GM12878 (cell line): ENCODE results near the gene TRIP4. TPM values are rescaled to one million over a fixed set of nuclear protein-coding genes. Genes with fewer than 3 reads are reported as not detected.

Experiments used
- ATAC-seq: fragments of 200-7000 bp; cut with Tn5 transposase; 3 replicates; pipeline ENCODE4 v1.9.1; 2020; ENCODE audit warnings: mild to moderate bottlenecking, moderate library complexity
- BruUV-seq: library from RNA; stranded (reverse); fragments of 400-500 nt; replicated peaks from 2 replicates; lab custom pipeline; 2021; lab: Mats Ljungman, UMichigan
- CTCF ChIA-PET: fragments of 300-600 bp; sonication (Branson Sonifier 250); formaldehyde crosslinking; extraction: SDS; loops from one replicate; lab custom pipeline; 2021; ENCODE audit warnings: inconsistent platforms; lab: Yijun Ruan, JAX
- POLR2A ChIA-PET: fragments of 350-600 bp; formaldehyde crosslinking; extraction: SDS; loops from one replicate; lab custom pipeline; 2021; ENCODE audit warnings: inconsistent platforms; lab: Charles Lee
- RAD21 ChIA-PET: fragments of 300-600 bp; sonication (Branson Sonifier 250); formaldehyde crosslinking; loops from one replicate; lab custom pipeline; 2023; ENCODE audit warnings: antibody characterized with exemption; ENCODE audit not compliant: unreplicated experiment; lab: Charles Lee
- SMC1A ChIA-PET: fragments of 300-600 bp; sonication (Branson Sonifier 250); formaldehyde crosslinking; loops from one replicate; lab custom pipeline; 2023; ENCODE audit not compliant: unreplicated experiment, uncharacterized antibody; lab: Charles Lee
- DNase-seq: peaks from one replicate; pipeline ENCODE4 v3.0.0-alpha.2; 2011; ENCODE audit warnings: low read depth, low spot score
- FAIRE-seq: peaks from 3 replicates; lab custom pipeline; 2011; peaks lifted over from hg19 to GRCh38; lab: Jason Lieb, UNC
- H2AFZ ChIP-seq: 2 replicates; pipeline ENCODE4 v1.6.0; 2011; ENCODE audit warnings: low read depth, low read length, control low read depth; ENCODE audit not compliant: control insufficient read depth
- H3K27ac ChIP-seq: 2 replicates; pipeline ENCODE4 v1.5.1; 2011; ENCODE audit warnings: control low read depth; ENCODE audit not compliant: control insufficient read depth, insufficient read depth
- H3K27me3 ChIP-seq, 2 experiments: replicated peaks in 1 of 2; 2 replicates each; pipeline versions ENCODE4 v1.6.0 to v1.6.1; 2011; ENCODE audit warnings: low read length in 1 of 2; ENCODE audit not compliant: control insufficient read depth in 2 of 2, insufficient read depth in 2 of 2
- H3K36me3 ChIP-seq, 2 experiments: 2 replicates each; pipeline ENCODE4 v1.5.1; 2011; ENCODE audit warnings: low read length in 1 of 2; ENCODE audit not compliant: control insufficient read depth in 2 of 2, insufficient read depth in 2 of 2
- H3K4me1 ChIP-seq: 2 replicates; pipeline ENCODE4 v1.6.1; 2011; ENCODE audit warnings: mild to moderate bottlenecking, low read length, moderate library complexity, mixed read lengths; ENCODE audit not compliant: control insufficient read depth, insufficient read depth
- H3K4me2 ChIP-seq: 2 replicates; pipeline ENCODE4 v1.6.0; 2011; ENCODE audit warnings: control low read depth; ENCODE audit not compliant: control insufficient read depth, insufficient read depth
- H3K4me3 ChIP-seq: fragments of 200-600 bp; sonication (generic); 2 replicates; pipeline ENCODE4 v1.5.1; 2016
- H3K79me2 ChIP-seq: 2 replicates; pipeline ENCODE4 v1.6.0; 2011; ENCODE audit warnings: low read length; ENCODE audit not compliant: control insufficient read depth, insufficient read depth
- H3K9ac ChIP-seq: 2 replicates; pipeline ENCODE4 v1.8.0; 2011; ENCODE audit warnings: low read length, control low read depth, mixed read lengths; ENCODE audit not compliant: control insufficient read depth, insufficient read depth
- H3K9me3 ChIP-seq: replicated peaks from 3 replicates; pipeline ENCODE4 v1.5.1; 2011; ENCODE audit warnings: mild to moderate bottlenecking, low read length; ENCODE audit not compliant: control insufficient read depth, insufficient read depth
- H4K20me1 ChIP-seq: 2 replicates; pipeline ENCODE4 v1.6.0; 2011; ENCODE audit not compliant: control insufficient read depth, insufficient read depth
- BCL3 ChIP-seq: IDR thresholded peaks from 2 replicates; pipeline ENCODE4 v1.6.1; 2011; ENCODE audit warnings: borderline replicate concordance, low read depth, mild to moderate bottlenecking, moderate library complexity, low read length; ENCODE audit not compliant: insufficient read depth, poor library complexity, severe bottlenecking
- CHD1 ChIP-seq: IDR thresholded peaks from 2 replicates; pipeline ENCODE4 v1.6.1; 2012; ENCODE audit warnings: low read depth, low read length, improper control_type of control experiment
- JUND ChIP-seq: IDR thresholded peaks from 2 replicates; pipeline ENCODE4 v1.6.1; 2012; ENCODE audit warnings: low read depth, mild to moderate bottlenecking, low read length, improper control_type of control experiment, moderate library complexity
- NR2C2 ChIP-seq: IDR thresholded peaks from 2 replicates; pipeline ENCODE4 v1.6.1; 2011; ENCODE audit warnings: borderline replicate concordance, low read depth; ENCODE audit not compliant: control insufficient read depth, insufficient read length
- PML ChIP-seq: IDR thresholded peaks from 2 replicates; pipeline ENCODE4 v1.6.1; 2012; ENCODE audit warnings: low read length, inconsistent platforms
- POLR2A ChIP-seq: IDR thresholded peaks from 2 replicates; pipeline ENCODE4 v1.6.1; 2011; ENCODE audit warnings: low read depth, mild to moderate bottlenecking, low read length
- STAT3 ChIP-seq: IDR thresholded peaks from 2 replicates; pipeline ENCODE4 v1.6.1; 2011; ENCODE audit warnings: low read depth, low read length, improper control_type of control experiment
- TCF12 ChIP-seq: IDR thresholded peaks from 2 replicates; pipeline ENCODE4 v1.6.1; 2011; ENCODE audit warnings: low read depth, mild to moderate bottlenecking, low read length
- WRNIP1 ChIP-seq: IDR thresholded peaks from 2 replicates; pipeline ENCODE4 v1.6.1; 2011; ENCODE audit warnings: low read depth, low read length, improper control_type of control experiment, borderline replicate concordance
- YY1 ChIP-seq: IDR thresholded peaks from 2 replicates; pipeline ENCODE4 v1.6.1; 2011; ENCODE audit warnings: low read depth, mild to moderate bottlenecking, low read length
- ZNF687 ChIP-seq: fragments of 450-650 bp; IDR thresholded peaks from 2 replicates; pipeline ENCODE4 v1.6.1; 2017; ENCODE audit warnings: mild to moderate bottlenecking, moderate library complexity
- WGBS: methylation state at CpG from one replicate; pipeline ENCODE4 v1.1.6; 2016; ENCODE audit warnings: low lambda C conversion rate; ENCODE audit not compliant: insufficient replicate concordance, insufficient coverage; ENCODE audit errors: missing lambda C conversion rate; 5-methylcytosine and 5-hydroxymethylcytosine counted together
- in situ Hi-C: fragments of 300-500 bp; cut with MboI; formaldehyde crosslinking; loops from 9 replicates; pipeline ENCODE4 v1.14.3; 2018; ENCODE audit warnings: mixed read lengths
- intact Hi-C: fragments of 100-400 bp; cut with micrococcal nuclease; formaldehyde crosslinking; loops from one replicate; pipeline ENCODE4 v1.14.2; 2022; ENCODE audit not compliant: unreplicated experiment
- polyA plus RNA-seq, 11 experiments: library from polyadenylated mRNA; depleted of rRNA in 4 of 11; unstranded in 6 of 11; stranded (reverse) in 5 of 11; fragments of >200 nt; fragmentation: Nextera tagmentation in 4 of 11; fragmentation: Illumina TruSeq in 1 of 11; extraction: Ambion mirVana in 4 of 11; extraction: Trizol in 1 of 11; gene quantifications; 1 replicate in 1 of 11; 2 replicates in 10 of 11; pipeline versions ENCODE4 v1.2.1 to v1.2.3, GENCODE V29; 2011 to 2016; ENCODE audit warnings: inconsistent platforms in 2 of 11, missing spikeins in 2 of 11, low read depth in 1 of 11
- total RNA-seq, 4 experiments: library from RNA; depleted of rRNA in 3 of 4; stranded (reverse); fragments of >200 nt in 3 of 4; fragmentation: Illumina TruSeq in 1 of 4; extraction: Trizol in 1 of 4; gene quantifications; 2 replicates each; pipeline versions ENCODE4 v1.2.1 to v1.2.3, GENCODE V29; 2013 to 2021

TRIP4 gene
- total and polyA plus RNA-seq, 10 of the 15 experiments (the other 5 are each of a cell fraction or from before 2014, with no cell fraction given): 6.4 to 24.5 (median 20.0) TPM

- ATAC-seq (no peak), FAIRE-seq (no peak), DNase-seq (no peak)
- no TSS peak for BruUV-seq
- Histone ChIP-seq H3K79me2 (no peaks in the 10 kb centered on the region), H2AFZ (no peak overlapping the region), H4K20me1 (no peaks in the 10 kb centered on the region), H3K27ac (no peak overlapping the region), H3K4me1 (peaks cover 25% of the 10 kb centered on the region), H3K9me3 (no peaks in the 10 kb centered on the region), H3K4me2 (no peak overlapping the region), H3K9ac (no peak overlapping the region), H3K4me3 (no peak overlapping the region), H3K36me3 (peaks cover 0 to 12% of the 10 kb centered on the region in 2 experiments; a peak in 2 of 4 replicates), H3K27me3 (no peaks in the 10 kb centered on the region)
- RAD21 ChIA-PET: interaction anchor here (0.6 to 3.1 kb wide), 10 partner anchors 15 to 303 kb away, joined by 3 to 12 read pairs (median 6); partner anchors contain the start of genes TRIP4 and ZNF609
- SMC1A ChIA-PET: interaction anchor here (0.6 to 4.9 kb wide), 15 partner anchors 14 to 486 kb away, joined by 3 to 34 read pairs (median 4); no protein-coding TSS in a partner anchor
- POLR2A ChIA-PET: no interaction called here
- intact Hi-C loops: loop anchor here (5.0 to 10.0 kb wide), 2 partner anchors 210 to 227 kb away; no protein-coding TSS in a partner anchor
- WGBS: 95% methylated on average over 3 of the region's 3 CpGs
- CTCF ChIA-PET: interaction anchor here (0.8 to 5.7 kb wide), 11 partner anchors 16 to 303 kb away, joined by 3 to 64 read pairs (median 3); no protein-coding TSS in a partner anchor
- no peak for TF ChIP-seq TCF12
- TF ChIP-seq STAT3: no peak
- TF ChIP-seq BCL3: no peak
- no peak for TF ChIP-seq NR2C2
- no peak for TF ChIP-seq POLR2A
- no peak for TF ChIP-seq YY1
- TF ChIP-seq WRNIP1: no peak
- TF ChIP-seq CHD1: no peak
- TF ChIP-seq ZNF687: no peak
- no peak for TF ChIP-seq JUND
- no peak for TF ChIP-seq PML
- in situ Hi-C loops: no loop called here
Measured at GRCh38 chr15:64425221-64425620, 37.6 kb downstream of the TRIP4 start.
